Adrenal gland (tissue), 12 donors: Measurements from ENCODE around the gene KCNJ8. TPM values are rescaled to one million over a fixed set of nuclear protein-coding genes. Genes with fewer than 3 reads are reported as not detected.
A peak's percentile ranks its signal among the peaks of the same experiment; 100 is the strongest.

ENCODE experiments used
- DNase-seq, 7 donors: peaks; one replicate each; pipeline ENCODE4 v3.0.0-alpha.2; 2019 to 2020
- H3K27ac ChIP-seq, 5 donors: fragments of 200-600 bp; sonication (generic) in 4 of 5; 1 replicate in 3 of 5; 2 replicates in 2 of 5; pipeline versions ENCODE4 v1.5.1 to v1.8.0; 2016 to 2020; ENCODE audit warnings: mild to moderate bottlenecking in 1 of 5
- H3K27me3 ChIP-seq: fragments of 200-600 bp; 2 replicates; pipeline ENCODE4 v1.8.0; 2021
- H3K36me3 ChIP-seq, 2 donors: fragments of 200-600 bp; replicated peaks in 1 of 2; 1 replicate in 1 of 2; 2 replicates in 1 of 2; pipeline versions ENCODE4 v1.5.1 to v1.8.0; 2018 to 2022
- H3K4me1 ChIP-seq, 2 donors: fragments of 200-600 bp; replicated peaks in 1 of 2; 1 replicate in 1 of 2; 2 replicates in 1 of 2; pipeline versions ENCODE4 v1.5.1 to v1.8.0; 2018 to 2021
- H3K4me3 ChIP-seq, 4 donors: fragments of 200-600 bp; sonication (generic) in 3 of 4; one replicate each; pipeline ENCODE4 v1.5.1; 2016 to 2018
- H3K9me3 ChIP-seq, 3 donors: fragments of 200-600 bp; sonication (generic) in 1 of 3; replicated peaks in 1 of 3; 1 replicate in 2 of 3; 2 replicates in 1 of 3; pipeline versions ENCODE4 v1.5.1 to v1.8.0; 2016 to 2021
- CTCF ChIP-seq, 6 experiments: fragments of 450-650 bp in 4 of 6; fragments of 200-600 bp in 2 of 6; sonication (generic) in 1 of 6; IDR thresholded peaks; 1 replicate in 5 of 6; 2 replicates in 1 of 6; pipeline versions ENCODE4 v1.5.1 to v1.8.0; 2016 to 2021; ENCODE audit warnings: antibody characterized with exemption in 6 of 6, mild to moderate bottlenecking in 2 of 6, moderate library complexity in 1 of 6
- POLR2A ChIP-seq, 2 donors: fragments of 450-650 bp; IDR thresholded peaks; one replicate each; pipeline ENCODE4 v1.6.1; 2017; ENCODE audit warnings: antibody characterized with exemption in 2 of 2, mild to moderate bottlenecking in 2 of 2, moderate library complexity in 1 of 2
- WGBS, 4 donors: extraction: QIAGEN DNeasy Blood & Tissue Kit in 2 of 4; methylation state at CpG; one replicate each; pipeline versions ENCODE4 v1.1.5 to v1.1.7; 2013 to 2017; 5-methylcytosine and 5-hydroxymethylcytosine counted together
- intact Hi-C, 2 donors: fragments of 100-400 bp; cut with DNase I; formaldehyde crosslinking; loops; one replicate each; pipeline versions ENCODE4 v1.14.1 to v1.15.0; 2022 to 2023
- polyA plus RNA-seq, 3 donors: library from polyadenylated mRNA; stranded (reverse); fragments of 200-250 nt in 2 of 3; fragments of 350-450 nt in 1 of 3; fragmentation: Illumina TruSeq in 1 of 3; extraction: RNeasy Lipid Tissue Mini Kit (QIAGEN cat#74804) in 1 of 3; gene quantifications; one replicate each; pipeline ENCODE4 v1.2.3, GENCODE V29; 2013 to 2014
- total RNA-seq, 9 donors: library from RNA; depleted of rRNA in 4 of 9; stranded (reverse); fragments of >200 nt in 4 of 9; fragments of 120-200 nt in 1 of 9; fragmentation: NEBNext Ultra II Directional in 1 of 9; extraction: Animal tissue kit (Norgen Biotek cat#: 25700) in 1 of 9; gene quantifications; one replicate each; pipeline versions ENCODE4 v1.1.0 to v1.2.4, GENCODE V29; 2013 to 2023
- donor health status: healthy with polysubstance abuse.
- donor health status: Bipolar disorder and iron deficiency.
- donor health status: DM: yes; HTN: yes; CAD: no.
- donor health status: DM: no; HTN: no; CAD: no.
- donor health status: DM: no; HTN: no; CAD: no.
- donor health status: DM: yes; HTN: yes; CAD: no.

The KCNJ8 gene
- total and polyA plus RNA-seq, 12 donors, result 7.9 to 70.5 (median 30.7) TPM

GRCh38 chr12:21718403-21718802 is 56.1 kb downstream of the KCNJ8 start:
- Histone ChIP-seq H3K27ac (peak overlapping the region in 1 of 5 donors; percentile 11), H3K36me3 (no peaks in the 10 kb centered on the region), H3K27me3 (no peaks in the 10 kb centered on the region), H3K4me1 (no peaks in the 10 kb centered on the region), H3K9me3 (no peaks in the 10 kb centered on the region), H3K4me3 (no peak overlapping the region)
- intact Hi-C loops, result no loop called here
- WGBS, 4 donors, result 54 to 67% (median 61%) methylated on average over 1 of the region's 1 CpG
- TF ChIP-seq POLR2A (IDR thresholded peaks at IDR 0.05), result no peak
- TF ChIP-seq CTCF (IDR thresholded peaks at IDR 0.05), result no peak
- no peak for DNase-seq

GRCh38 chr12:21717767-21718166 is 56.7 kb downstream of the KCNJ8 start:
- no peak for DNase-seq
- intact Hi-C loops, result no loop called here
- 63 to 75% (median 68%) methylated on average over 5 of the region's 5 CpGs for WGBS, 4 donors
- H3K4me1 ChIP-seq, result no peaks in the 10 kb centered on the region
- no peaks in the 10 kb centered on the region for H3K9me3 ChIP-seq
- H3K27ac ChIP-seq, result peak overlapping the region in 1 of 5 donors; percentile 6
- no peak overlapping the region for H3K4me3 ChIP-seq
- no peaks in the 10 kb centered on the region for H3K36me3 ChIP-seq
- no peaks in the 10 kb centered on the region for H3K27me3 ChIP-seq
- TF ChIP-seq POLR2A (IDR thresholded peaks at IDR 0.05) (no peak), CTCF (IDR thresholded peaks at IDR 0.05) (no peak)

GRCh38 chr12:21715386-21715785 is 59.1 kb downstream of the KCNJ8 start:
- no peaks in the 10 kb centered on the region for H3K36me3 ChIP-seq
- no peak overlapping the region for H3K27ac ChIP-seq
- intact Hi-C loops, result no loop called here
- 38 to 56% (median 50%) methylated on average over 2 of the region's 2 CpGs for WGBS, 4 donors
- H3K4me1 ChIP-seq, result no peaks in the 10 kb centered on the region
- H3K4me3 ChIP-seq, result no peak overlapping the region
- no peaks in the 10 kb centered on the region for H3K27me3 ChIP-seq
- no peak for TF ChIP-seq POLR2A (IDR thresholded peaks at IDR 0.05)
- TF ChIP-seq CTCF (IDR thresholded peaks at IDR 0.05), result no peak
- no peaks in the 10 kb centered on the region for H3K9me3 ChIP-seq
- no peak for DNase-seq

Other genes with a start within 250 kb of the KCNJ8 start
- gene SPX, start 248.4 kb downstream of the KCNJ8 start, total RNA-seq, result 1 to 10 TPM in 1 of 9 donors, under 1 TPM in 5, not detected in 3; 0.27 to 3.3 (median 0.57) TPM
- 1 to 10 TPM in 1 of 3 donors, under 1 TPM in 2; 0.33 to 1.2 (median 0.48) TPM for gene SPX, start 248.4 kb downstream of the KCNJ8 start, polyA plus RNA-seq
- under 1 TPM in 2 of 9 donors, not detected in 7; 0.06 to 0.23 TPM for gene GYS2, start 169.9 kb downstream of the KCNJ8 start, total RNA-seq
- under 1 TPM; 0.05 to 0.08 (median 0.07) TPM for gene GYS2, start 169.9 kb downstream of the KCNJ8 start, polyA plus RNA-seq
- 1,000 to 10,000 TPM in 1 of 9 donors, 100 to 1,000 TPM in 8; 459 to 1,272 (median 604) TPM for gene LDHB, start 116.9 kb downstream of the KCNJ8 start, total RNA-seq
- gene LDHB, start 116.9 kb downstream of the KCNJ8 start, polyA plus RNA-seq, result 100 to 1,000 TPM; 334 to 697 (median 624) TPM
- 10 to 100 TPM; 10.5 to 35.0 (median 26.0) TPM for gene ABCC9, start 166.7 kb upstream of the KCNJ8 start, total RNA-seq
- gene ABCC9, start 166.7 kb upstream of the KCNJ8 start, polyA plus RNA-seq, result 1 to 10 TPM; 2.1 to 4.4 (median 3.2) TPM